ENCODE measurements around the gene EXOSC10.
A peak's percentile ranks its signal among the peaks of the same experiment; 100 is the strongest.
"Not testable (repeated sequence)": the region's sequence is repeated elsewhere in the genome, so short reads cannot be mapped to it uniquely, and the experiment has no call there.

Gene EXOSC10

GRCh38 chr1:11109047-11109760 lies 9.5 kb upstream of the EXOSC10 start:
- Histone ChIP-seq H3K9me3 (ENCODE audit: control extremely low read depth in 1 of 5, control insufficient read depth in 4 of 5, insufficient read depth in 2 of 5, low read depth in 1 of 5, low read length in 4 of 5) (no peaks in the 10 kb centered on the region), H3K4me1 (ENCODE audit: control extremely low read depth in 1 of 4, control insufficient read depth in 4 of 4, insufficient read depth in 4 of 4, low read length in 3 of 4) (no peaks in the 10 kb centered on the region), H3K36me3 (ENCODE audit: control insufficient read depth in 4 of 4, insufficient read depth in 4 of 4, low read length in 3 of 4) (peaks cover 25 to 71% (median 44%) of the 10 kb centered on the region in 4 experiments), H3K27ac (ENCODE audit: insufficient read depth in 1 of 2, low read depth in 1 of 2, low read length in 2 of 2, poor library complexity in 1 of 2, severe bottlenecking in 2 of 2) (no peak overlapping the region), H3K4me3 (ENCODE audit: control insufficient read depth in 1 of 7, extremely low read depth in 1 of 7, insufficient read depth in 4 of 7, low read depth in 2 of 7, low read length in 6 of 7) (no peak overlapping the region), H3K27me3 (replicated peaks in 2 of 5; ENCODE audit: control insufficient read depth in 4 of 5, insufficient read depth in 5 of 5, low read length in 4 of 5) (no peaks in the 10 kb centered on the region)
- whole genome bisulfite sequencing (ENCODE audit: insufficient coverage), result 95% methylated on average over 4 of the region's 7 CpGs
- no peak for DNase-seq
- ChIA-PET POLR2A (no interaction called here), CTCF (interaction anchor here (1.0 kb wide), 1 partner anchor 71 kb away, joined by 4 read pairs; no protein-coding TSS in a partner anchor)

DNA sequence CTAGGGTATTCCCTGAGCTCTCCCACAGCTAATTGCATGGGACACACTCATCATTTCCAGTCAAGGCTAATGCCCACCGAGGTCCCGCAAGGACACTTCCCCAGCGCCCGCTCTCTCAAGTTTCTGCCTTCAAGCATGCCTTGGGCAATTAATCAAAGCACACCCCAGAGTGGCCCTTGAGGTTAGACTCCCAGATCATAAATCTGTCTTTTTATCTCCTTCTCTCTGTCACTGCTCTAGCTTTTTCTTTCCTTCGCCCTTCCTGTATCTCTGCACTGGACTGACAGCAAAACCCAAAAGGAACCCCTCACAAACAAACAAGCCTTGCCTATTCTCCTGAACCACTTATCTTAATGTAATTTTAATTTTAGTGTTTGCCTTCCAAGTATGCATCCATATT lies 7.9 kb upstream of the EXOSC10 start:
- no peaks in the 10 kb centered on the region for H3K4me1 ChIP-seq (ENCODE audit: control extremely low read depth in 1 of 4, control insufficient read depth in 4 of 4, insufficient read depth in 4 of 4, low read length in 3 of 4)
- no peaks in the 10 kb centered on the region for H3K27me3 ChIP-seq (replicated peaks in 2 of 5; ENCODE audit: control insufficient read depth in 4 of 5, insufficient read depth in 5 of 5, low read length in 4 of 5)
- ChIA-PET POLR2A (interaction anchor here (1.1 kb wide), 1 partner anchor 9 kb away, joined by 3 read pairs; no protein-coding TSS in a partner anchor), CTCF (no interaction called here)
- H3K36me3 ChIP-seq (ENCODE audit: control insufficient read depth in 4 of 4, insufficient read depth in 4 of 4, low read length in 3 of 4), result peaks cover 21 to 56% (median 34%) of the 10 kb centered on the region in 4 experiments
- WGBS (ENCODE audit: insufficient coverage), result 98% methylated on average over 5 of the region's 5 CpGs
- no peak overlapping the region for H3K27ac ChIP-seq (ENCODE audit: insufficient read depth in 1 of 2, low read depth in 1 of 2, low read length in 2 of 2, poor library complexity in 1 of 2, severe bottlenecking in 2 of 2)
- no peak overlapping the region for H3K4me3 ChIP-seq (ENCODE audit: control insufficient read depth in 1 of 7, extremely low read depth in 1 of 7, insufficient read depth in 4 of 7, low read depth in 2 of 7, low read length in 6 of 7)
- DNase-seq, result no peak
- H3K9me3 ChIP-seq (ENCODE audit: control extremely low read depth in 1 of 5, control insufficient read depth in 4 of 5, insufficient read depth in 2 of 5, low read depth in 1 of 5, low read length in 4 of 5), result no peaks in the 10 kb centered on the region

DNA sequence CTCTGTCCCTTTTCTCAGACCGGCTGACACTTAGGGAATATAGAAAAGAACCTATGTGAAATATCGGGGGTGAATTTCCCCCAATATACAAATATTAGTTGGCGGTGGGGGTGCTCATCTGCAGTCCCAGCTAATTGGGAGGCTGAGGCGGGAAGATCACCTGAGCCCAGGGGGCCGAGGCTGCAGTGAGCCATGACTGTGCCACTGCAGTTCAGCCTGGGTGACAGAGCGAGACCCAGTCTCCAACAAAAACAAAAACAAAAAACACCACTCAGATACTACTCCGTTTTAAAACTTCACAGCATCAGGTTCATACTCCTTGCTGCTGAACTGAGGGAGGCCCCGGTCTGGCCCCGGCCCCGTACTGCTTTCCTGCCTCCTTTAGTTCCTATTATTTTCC lies 5.9 kb upstream of the EXOSC10 start:
- ChIA-PET CTCF (no interaction called here), POLR2A (no interaction called here)
- Histone ChIP-seq H3K27ac (ENCODE audit: insufficient read depth in 1 of 2, low read depth in 1 of 2, low read length in 2 of 2, poor library complexity in 1 of 2, severe bottlenecking in 2 of 2) (no peak overlapping the region), H3K27me3 (replicated peaks in 2 of 5; ENCODE audit: control insufficient read depth in 4 of 5, insufficient read depth in 5 of 5, low read length in 4 of 5) (no peaks in the 10 kb centered on the region), H3K9me3 (ENCODE audit: control extremely low read depth in 1 of 5, control insufficient read depth in 4 of 5, insufficient read depth in 2 of 5, low read depth in 1 of 5, low read length in 4 of 5) (no peaks in the 10 kb centered on the region), H3K4me3 (ENCODE audit: control insufficient read depth in 1 of 7, extremely low read depth in 1 of 7, insufficient read depth in 4 of 7, low read depth in 2 of 7, low read length in 6 of 7) (no peak overlapping the region), H3K36me3 (ENCODE audit: control insufficient read depth in 4 of 4, insufficient read depth in 4 of 4, low read length in 3 of 4) (peaks cover 16 to 38% (median 28%) of the 10 kb centered on the region in 4 experiments), H3K4me1 (ENCODE audit: control extremely low read depth in 1 of 4, control insufficient read depth in 4 of 4, insufficient read depth in 4 of 4, low read length in 3 of 4) (no peaks in the 10 kb centered on the region)
- no peak for DNase-seq
- WGBS (ENCODE audit: insufficient coverage), result 100% methylated on average over 3 of the region's 10 CpGs

DNA sequence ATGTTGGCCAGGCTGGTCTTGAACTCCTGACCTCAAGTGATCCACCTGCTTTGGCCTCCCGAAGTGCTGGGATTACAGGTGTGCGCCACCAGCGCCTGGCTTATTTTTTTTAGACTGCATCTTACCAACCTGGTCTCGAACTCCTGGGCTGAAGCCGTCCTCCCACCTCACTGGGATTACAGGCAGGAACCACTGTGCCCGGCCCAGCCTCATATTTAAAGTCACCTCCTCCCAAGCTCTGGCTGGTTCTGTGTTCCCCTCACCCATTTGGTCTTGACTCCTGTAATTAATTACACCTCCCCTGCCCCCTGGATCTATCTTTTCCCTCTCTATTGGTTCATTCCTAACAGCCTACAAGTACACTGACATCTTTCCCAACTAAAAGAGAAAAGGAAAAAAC lies 1.7 kb upstream of the EXOSC10 start:
- DNase-seq, result no peak
- POLR2A ChIA-PET, result no interaction called here
- no peaks in the 10 kb centered on the region for H3K9me3 ChIP-seq (ENCODE audit: control extremely low read depth in 1 of 5, control insufficient read depth in 4 of 5, insufficient read depth in 2 of 5, low read depth in 1 of 5, low read length in 4 of 5)
- H3K36me3 ChIP-seq (ENCODE audit: control insufficient read depth in 4 of 4, insufficient read depth in 4 of 4, low read length in 3 of 4), result peaks cover 0 to 15% (median 12%) of the 10 kb centered on the region in 4 experiments
- no peaks in the 10 kb centered on the region for H3K27me3 ChIP-seq (replicated peaks in 2 of 5; ENCODE audit: control insufficient read depth in 4 of 5, insufficient read depth in 5 of 5, low read length in 4 of 5)
- WGBS (ENCODE audit: insufficient coverage), result 97% methylated on average over 5 of the region's 6 CpGs
- H3K4me3 ChIP-seq (ENCODE audit: control insufficient read depth in 1 of 7, extremely low read depth in 1 of 7, insufficient read depth in 4 of 7, low read depth in 2 of 7, low read length in 6 of 7), result no peak overlapping the region
- peaks cover 7 to 15% (median 10%) of the 10 kb centered on the region in 4 experiments for H3K4me1 ChIP-seq (ENCODE audit: control extremely low read depth in 1 of 4, control insufficient read depth in 4 of 4, insufficient read depth in 4 of 4, low read length in 3 of 4)
- H3K27ac ChIP-seq (ENCODE audit: insufficient read depth in 1 of 2, low read depth in 1 of 2, low read length in 2 of 2, poor library complexity in 1 of 2, severe bottlenecking in 2 of 2), result no peak overlapping the region
- CTCF ChIA-PET, result no interaction called here

- peaks cover 0 to 14% (median 9%) of the 10 kb centered on the region in 4 experiments for H3K36me3 ChIP-seq (ENCODE audit: control insufficient read depth in 4 of 4, insufficient read depth in 4 of 4, low read length in 3 of 4)
- H3K4me1 ChIP-seq (ENCODE audit: control extremely low read depth in 1 of 4, control insufficient read depth in 4 of 4, insufficient read depth in 4 of 4, low read length in 3 of 4), result peaks cover 7 to 15% (median 10%) of the 10 kb centered on the region in 4 experiments
- DNase-seq; H3K27ac ChIP-seq (ENCODE audit: insufficient read depth in 1 of 2, low read depth in 1 of 2, low read length in 2 of 2, poor library complexity in 1 of 2, severe bottlenecking in 2 of 2); H3K9me3 ChIP-seq (ENCODE audit: control extremely low read depth in 1 of 5, control insufficient read depth in 4 of 5, insufficient read depth in 2 of 5, low read depth in 1 of 5, low read length in 4 of 5); H3K27me3 ChIP-seq (replicated peaks in 2 of 5; ENCODE audit: control insufficient read depth in 4 of 5, insufficient read depth in 5 of 5, low read length in 4 of 5); CTCF ChIA-PET; H3K4me3 ChIP-seq (ENCODE audit: control insufficient read depth in 1 of 7, extremely low read depth in 1 of 7, insufficient read depth in 4 of 7, low read depth in 2 of 7, low read length in 6 of 7); POLR2A ChIA-PET: not testable (repeated sequence)
- WGBS (ENCODE audit: insufficient coverage), result 97% methylated on average over 14 of the region's 17 CpGs
These were observed 1.1 kb upstream of the EXOSC10 start for GRCh38 chr1:11100806-11101205.

GRCh38 chr1:11100149-11100493 lies 452 bp upstream of the EXOSC10 start:
- DNase-seq, result no peak
- 74% methylated on average over 9 of the region's 13 CpGs for WGBS (ENCODE audit: insufficient coverage)
- Histone ChIP-seq H3K9me3 (ENCODE audit: control extremely low read depth in 1 of 5, control insufficient read depth in 4 of 5, insufficient read depth in 2 of 5, low read depth in 1 of 5, low read length in 4 of 5) (no peaks in the 10 kb centered on the region), H3K4me3 (ENCODE audit: control insufficient read depth in 1 of 7, extremely low read depth in 1 of 7, insufficient read depth in 4 of 7, low read depth in 2 of 7, low read length in 6 of 7) (peak overlapping the region in 5 of 7 experiments; percentile 89 to 99 (median 92)), H3K27me3 (replicated peaks in 2 of 5; ENCODE audit: control insufficient read depth in 4 of 5, insufficient read depth in 5 of 5, low read length in 4 of 5) (no peaks in the 10 kb centered on the region), H3K36me3 (ENCODE audit: control insufficient read depth in 4 of 4, insufficient read depth in 4 of 4, low read length in 3 of 4) (peaks cover 0 to 18% (median 11%) of the 10 kb centered on the region in 4 experiments), H3K4me1 (ENCODE audit: control extremely low read depth in 1 of 4, control insufficient read depth in 4 of 4, insufficient read depth in 4 of 4, low read length in 3 of 4) (peaks cover 7 to 15% (median 10%) of the 10 kb centered on the region in 4 experiments), H3K27ac (ENCODE audit: insufficient read depth in 1 of 2, low read depth in 1 of 2, low read length in 2 of 2, poor library complexity in 1 of 2, severe bottlenecking in 2 of 2) (peak overlapping the region; percentile 82 to 92)
- ChIA-PET POLR2A (interaction anchor here (0.7 kb wide), 1 partner anchor 10 kb away, joined by 3 read pairs; no protein-coding TSS in a partner anchor), CTCF (no interaction called here)

DNA sequence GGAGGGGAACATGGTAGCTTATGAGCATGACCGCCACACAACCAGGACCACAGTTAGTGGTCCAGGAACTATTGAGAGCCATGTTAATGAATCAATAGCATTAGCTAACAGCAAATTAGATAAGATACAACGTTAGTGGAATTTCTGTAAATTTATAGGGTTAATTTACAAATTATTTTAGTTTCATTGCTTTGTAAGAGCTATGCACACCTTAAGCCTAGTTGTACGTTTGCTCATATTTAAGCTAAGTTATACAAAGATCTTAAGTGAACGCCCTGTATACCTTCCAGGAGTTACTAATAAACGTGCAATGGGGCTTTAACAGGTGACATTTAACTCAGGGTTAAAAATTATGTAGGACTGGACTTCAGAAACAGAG lies 749 bp downstream of the EXOSC10 start:
- Histone ChIP-seq H3K4me1 (ENCODE audit: control extremely low read depth in 1 of 4, control insufficient read depth in 4 of 4, insufficient read depth in 4 of 4, low read length in 3 of 4) (peaks cover 7 to 15% (median 10%) of the 10 kb centered on the region in 4 experiments), H3K36me3 (ENCODE audit: control insufficient read depth in 4 of 4, insufficient read depth in 4 of 4, low read length in 3 of 4) (peaks cover 2 to 30% (median 16%) of the 10 kb centered on the region in 4 experiments), H3K27me3 (replicated peaks in 2 of 5; ENCODE audit: control insufficient read depth in 4 of 5, insufficient read depth in 5 of 5, low read length in 4 of 5) (no peaks in the 10 kb centered on the region), H3K9me3 (ENCODE audit: control extremely low read depth in 1 of 5, control insufficient read depth in 4 of 5, insufficient read depth in 2 of 5, low read depth in 1 of 5, low read length in 4 of 5) (no peaks in the 10 kb centered on the region), H3K27ac (ENCODE audit: insufficient read depth in 1 of 2, low read depth in 1 of 2, low read length in 2 of 2, poor library complexity in 1 of 2, severe bottlenecking in 2 of 2) (peak overlapping the region; percentile 82 to 92), H3K4me3 (ENCODE audit: control insufficient read depth in 1 of 7, extremely low read depth in 1 of 7, insufficient read depth in 4 of 7, low read depth in 2 of 7, low read length in 6 of 7) (peak overlapping the region; percentile 83 to 99 (median 91))
- CTCF ChIA-PET, result interaction anchor here (0.8 to 1.8 kb wide), 3 partner anchors 9 to 61 kb away, joined by 3 to 7 read pairs (median 3); no protein-coding TSS in a partner anchor
- DNase-seq, result no peak
- POLR2A ChIA-PET, result interaction anchor here (0.6 to 0.9 kb wide), 2 partner anchors 8 to 78 kb away, joined by 3 read pairs; no protein-coding TSS in a partner anchor
- 6% methylated on average over 3 of the region's 5 CpGs for WGBS (ENCODE audit: insufficient coverage)
